Caco-2 (cell line): Measurements from ENCODE around the gene UBE2F. TPM values are rescaled to one million over a fixed set of nuclear protein-coding genes. Genes with fewer than 3 reads are reported as not detected.
"Not testable (repeated sequence)": the region's sequence is repeated elsewhere in the genome, so short reads cannot be mapped to it uniquely, and the experiment has no call there.

ENCODE experiments used
- BruUV-seq: library from RNA; stranded (reverse); fragments of 400-500 nt; replicated peaks from 2 replicates; lab custom pipeline; 2021; lab: Mats Ljungman, UMichigan
- CTCF ChIA-PET: fragments of 300-600 bp; sonication (Branson Sonifier 250); formaldehyde crosslinking; loops from one replicate; lab custom pipeline; 2022; ENCODE audit warnings: antibody characterized with exemption; lab: Charles Lee
- POLR2A ChIA-PET: fragments of 300-600 bp; sonication (Branson Sonifier 250); formaldehyde crosslinking; loops from one replicate; lab custom pipeline; 2022; ENCODE audit warnings: antibody characterized with exemption; lab: Charles Lee
- DNase-seq, 2 experiments: peaks; one replicate each; pipeline versions ENCODE4 v3.0.0 to v3.0.0-alpha.2; 2020 to 2022
- H3K27me3 ChIP-seq: replicated peaks from 2 replicates; pipeline ENCODE4 v1.6.0; 2011; ENCODE audit warnings: low read length; ENCODE audit not compliant: control insufficient read depth, insufficient read depth
- H3K36me3 ChIP-seq: 2 replicates; pipeline ENCODE4 v1.5.1; 2011; ENCODE audit warnings: low read length; ENCODE audit not compliant: control insufficient read depth, insufficient read depth
- H3K4me1 ChIP-seq: fragments of 250-450 bp; sonication (Bioruptor Pico); 2 replicates; pipeline ENCODE4 v1.5.1; 2020; ENCODE audit warnings: mild to moderate bottlenecking
- H3K4me3 ChIP-seq: 2 replicates; pipeline ENCODE4 v1.5.1; 2011; ENCODE audit warnings: low read depth, mild to moderate bottlenecking, control low read depth, low read length
- H3K9me3 ChIP-seq: fragments of 250-450 bp; sonication (Bioruptor Pico); 2 replicates; pipeline ENCODE4 v1.5.1; 2020; ENCODE audit warnings: mild to moderate bottlenecking, moderate library complexity
- H3K27ac Mint-ChIP-seq: one replicate; pipeline ENCODE4 v1.8.0; 2022; ENCODE audit warnings: mixed read lengths; ENCODE audit not compliant: unreplicated experiment
- H3K27me3 Mint-ChIP-seq: one replicate; pipeline ENCODE4 v1.8.0; 2022; ENCODE audit warnings: mixed read lengths; ENCODE audit not compliant: insufficient read depth, unreplicated experiment
- H3K36me3 Mint-ChIP-seq: one replicate; pipeline ENCODE4 v1.8.0; 2022; ENCODE audit warnings: mild to moderate bottlenecking, mixed read lengths; ENCODE audit not compliant: insufficient read depth, unreplicated experiment
- H3K4me1 Mint-ChIP-seq: one replicate; pipeline ENCODE4 v1.8.0; 2022; ENCODE audit warnings: low read depth, mixed read lengths; ENCODE audit not compliant: unreplicated experiment
- H3K4me3 Mint-ChIP-seq: one replicate; pipeline ENCODE4 v1.8.0; 2022; ENCODE audit warnings: mild to moderate bottlenecking, moderate library complexity, mixed read lengths; ENCODE audit not compliant: unreplicated experiment
- H3K9me3 Mint-ChIP-seq: one replicate; pipeline ENCODE4 v1.8.0; 2022; ENCODE audit warnings: mixed read lengths; ENCODE audit not compliant: unreplicated experiment
- intact Hi-C: fragments of 100-400 bp; cut with micrococcal nuclease; formaldehyde crosslinking; loops from one replicate; pipeline ENCODE4 v1.10.0; 2022; ENCODE audit not compliant: unreplicated experiment
- total RNA-seq: library from RNA; stranded (reverse); gene quantifications from 2 replicates; pipeline ENCODE4 v1.2.3, GENCODE V29; 2022
- TF ChIP-seq, protein P1 (sequence below), 2 experiments: fragments of 200-600 bp in 1 of 2; IDR thresholded peaks; 1 replicate in 1 of 2; 2 replicates in 1 of 2; pipeline versions ENCODE4 v1.5.1 to v1.8.0; 2011 to 2022; ENCODE audit warnings: antibody characterized with exemption in 1 of 2, control low read depth in 1 of 2, inconsistent platforms in 1 of 2, low read depth in 1 of 2, low read length in 1 of 2, mild to moderate bottlenecking in 1 of 2, moderate library complexity in 1 of 2; ENCODE audit not compliant: insufficient read depth in 1 of 2, severe bottlenecking in 1 of 2, unreplicated experiment in 1 of 2

The UBE2F gene
- total RNA-seq, 1 experiment from 2014 or later, result 38.9 TPM

DNA sequence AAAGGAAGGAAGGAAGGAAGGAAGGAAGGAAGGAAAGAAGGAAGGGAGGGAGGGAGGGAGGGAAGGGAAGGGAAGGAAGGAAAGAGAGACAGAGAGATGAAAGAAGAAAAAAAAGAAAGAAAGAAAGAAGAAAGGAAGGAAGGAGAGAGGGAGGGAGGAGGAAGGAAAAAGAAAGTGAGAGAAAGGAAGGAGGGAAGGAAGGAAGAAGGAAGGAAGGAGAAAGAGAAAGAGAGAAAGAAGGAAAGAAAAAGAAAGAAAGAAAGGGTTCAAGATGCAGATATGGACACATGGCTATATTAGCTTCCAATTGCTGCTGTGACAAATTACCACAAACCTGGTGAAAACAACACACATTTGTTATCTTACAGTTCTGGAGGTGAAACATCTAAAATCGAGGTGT lies 20.4 kb upstream of the UBE2F start:
- no peaks in the 10 kb centered on the region; the same call in 1 of the 2 replicates for H3K9me3 ChIP-seq
- intact Hi-C loops, result no loop called here
- H3K4me3 ChIP-seq, result no peak overlapping the region
- CTCF ChIA-PET, result no interaction called here
- no TSS peak for BruUV-seq
- DNase-seq, result no peak
- TF ChIP-seq, protein P1, sequence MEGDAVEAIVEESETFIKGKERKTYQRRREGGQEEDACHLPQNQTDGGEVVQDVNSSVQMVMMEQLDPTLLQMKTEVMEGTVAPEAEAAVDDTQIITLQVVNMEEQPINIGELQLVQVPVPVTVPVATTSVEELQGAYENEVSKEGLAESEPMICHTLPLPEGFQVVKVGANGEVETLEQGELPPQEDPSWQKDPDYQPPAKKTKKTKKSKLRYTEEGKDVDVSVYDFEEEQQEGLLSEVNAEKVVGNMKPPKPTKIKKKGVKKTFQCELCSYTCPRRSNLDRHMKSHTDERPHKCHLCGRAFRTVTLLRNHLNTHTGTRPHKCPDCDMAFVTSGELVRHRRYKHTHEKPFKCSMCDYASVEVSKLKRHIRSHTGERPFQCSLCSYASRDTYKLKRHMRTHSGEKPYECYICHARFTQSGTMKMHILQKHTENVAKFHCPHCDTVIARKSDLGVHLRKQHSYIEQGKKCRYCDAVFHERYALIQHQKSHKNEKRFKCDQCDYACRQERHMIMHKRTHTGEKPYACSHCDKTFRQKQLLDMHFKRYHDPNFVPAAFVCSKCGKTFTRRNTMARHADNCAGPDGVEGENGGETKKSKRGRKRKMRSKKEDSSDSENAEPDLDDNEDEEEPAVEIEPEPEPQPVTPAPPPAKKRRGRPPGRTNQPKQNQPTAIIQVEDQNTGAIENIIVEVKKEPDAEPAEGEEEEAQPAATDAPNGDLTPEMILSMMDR (IDR thresholded peaks at IDR 0.05; ENCODE audit: insufficient read depth in 1 of 2, low read depth in 1 of 2, low read length in 1 of 2, severe bottlenecking in 1 of 2, unreplicated experiment in 1 of 2), result no peak
- POLR2A ChIA-PET, result no interaction called here
- H3K9me3 Mint-ChIP-seq, result peaks cover 18% of the 10 kb centered on the region
- no peaks in the 10 kb centered on the region for H3K4me1 ChIP-seq
- no peak overlapping the region for H3K27ac Mint-ChIP-seq
- no peaks in the 10 kb centered on the region for H3K27me3 ChIP-seq
- H3K4me3 Mint-ChIP-seq, result no peak overlapping the region
- H3K27me3 Mint-ChIP-seq, result no peaks in the 10 kb centered on the region
- no peaks in the 10 kb centered on the region for H3K36me3 ChIP-seq
- H3K4me1 Mint-ChIP-seq, result peaks cover 4% of the 10 kb centered on the region
- no peaks in the 10 kb centered on the region for H3K36me3 Mint-ChIP-seq

DNA sequence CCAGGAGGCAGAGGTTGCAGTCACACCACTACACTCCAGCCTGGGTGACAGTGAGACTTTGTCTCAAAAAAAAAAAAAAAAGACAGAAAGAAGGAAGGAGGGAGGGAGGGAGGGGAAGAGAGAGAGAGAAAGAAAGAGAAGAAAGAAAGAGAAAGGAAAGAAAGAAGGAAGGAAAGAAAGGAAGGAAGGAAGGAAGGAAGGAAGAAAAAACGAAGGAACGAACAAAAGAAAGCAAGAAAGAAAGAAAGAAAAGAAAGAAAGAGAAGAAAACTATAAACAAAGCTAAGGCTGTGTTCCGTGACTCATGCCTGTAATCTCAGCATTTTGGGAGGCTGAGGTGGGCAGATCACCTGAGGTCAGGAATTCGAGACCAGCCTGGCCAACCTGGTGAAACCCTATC lies 15.5 kb upstream of the UBE2F start:
- DNase-seq, H3K27me3 Mint-ChIP-seq, H3K9me3 ChIP-seq, intact Hi-C loops, H3K4me1 ChIP-seq, CTCF ChIA-PET, H3K4me3 Mint-ChIP-seq, BruUV-seq, POLR2A ChIA-PET, H3K4me1 Mint-ChIP-seq, H3K36me3 Mint-ChIP-seq, H3K36me3 ChIP-seq, H3K27me3 ChIP-seq, H3K4me3 ChIP-seq: not testable (repeated sequence)
- H3K27ac Mint-ChIP-seq, result peak overlapping the region; percentile 69
- H3K9me3 Mint-ChIP-seq, result peaks cover 12% of the 10 kb centered on the region

- Mint-ChIP-seq H3K9me3 (peaks cover 6% of the 10 kb centered on the region), H3K27me3 (no peaks in the 10 kb centered on the region), H3K27ac (no peak overlapping the region), H3K4me3 (no peak overlapping the region), H3K4me1 (no peaks in the 10 kb centered on the region), H3K36me3 (no peaks in the 10 kb centered on the region)
- DNase-seq, result no peak
- Histone ChIP-seq H3K9me3 (no peaks in the 10 kb centered on the region), H3K27me3 (no peaks in the 10 kb centered on the region), H3K4me3 (no peak overlapping the region), H3K4me1 (no peaks in the 10 kb centered on the region), H3K36me3 (no peaks in the 10 kb centered on the region)
- TF ChIP-seq, protein P1 (IDR thresholded peaks at IDR 0.05; ENCODE audit: insufficient read depth in 1 of 2, low read depth in 1 of 2, low read length in 1 of 2, severe bottlenecking in 1 of 2, unreplicated experiment in 1 of 2), result no peak
- ChIA-PET POLR2A (no interaction called here), CTCF (no interaction called here)
- intact Hi-C loops, result no loop called here
- no TSS peak for BruUV-seq
These were observed 14.9 kb upstream of the UBE2F start for GRCh38 chr2:237951878-237952277.

- Histone ChIP-seq H3K36me3 (no peaks in the 10 kb centered on the region), H3K4me1 (no peaks in the 10 kb centered on the region), H3K4me3 (no peak overlapping the region), H3K9me3 (no peaks in the 10 kb centered on the region), H3K27me3 (no peaks in the 10 kb centered on the region)
- Mint-ChIP-seq H3K4me1 (no peaks in the 10 kb centered on the region), H3K9me3 (no peaks in the 10 kb centered on the region), H3K4me3 (no peak overlapping the region), H3K36me3 (no peaks in the 10 kb centered on the region), H3K27me3 (no peaks in the 10 kb centered on the region), H3K27ac (no peak overlapping the region)
- ChIA-PET CTCF (no interaction called here), POLR2A (no interaction called here)
- DNase-seq, result no peak
- intact Hi-C loops, result no loop called here
- BruUV-seq, result no TSS peak
- TF ChIP-seq, protein P1 (IDR thresholded peaks at IDR 0.05; ENCODE audit: insufficient read depth in 1 of 2, low read depth in 1 of 2, low read length in 1 of 2, severe bottlenecking in 1 of 2, unreplicated experiment in 1 of 2), result no peak
These were observed 14.0 kb upstream of the UBE2F start for GRCh38 chr2:237952851-237953250.
